Measurements from ENCODE around the gene RERG.

DNA sequence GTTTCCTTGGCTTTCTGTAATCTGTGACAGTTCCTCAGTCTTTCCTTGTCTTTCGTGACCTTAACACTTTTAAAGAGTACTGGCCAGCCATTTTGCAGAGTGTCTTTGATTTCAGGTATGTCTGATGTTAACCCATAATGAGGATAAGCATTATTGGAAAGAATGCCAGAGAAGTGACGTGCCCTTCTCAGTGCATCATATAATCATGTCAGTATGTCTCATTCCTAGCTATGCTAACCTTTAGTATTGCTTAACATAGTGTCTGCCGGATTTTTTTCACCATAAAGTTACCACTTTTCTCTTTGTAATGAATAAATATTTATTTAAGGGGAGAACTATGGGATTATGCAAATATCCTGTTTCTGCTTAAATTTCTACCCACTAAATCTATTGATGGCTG lies 28.5 kb downstream of the RERG start:
- TF ChIP-seq EP300 (IDR thresholded peaks at IDR 0.05), result no peak
- TF ChIP-seq, protein P1, sequence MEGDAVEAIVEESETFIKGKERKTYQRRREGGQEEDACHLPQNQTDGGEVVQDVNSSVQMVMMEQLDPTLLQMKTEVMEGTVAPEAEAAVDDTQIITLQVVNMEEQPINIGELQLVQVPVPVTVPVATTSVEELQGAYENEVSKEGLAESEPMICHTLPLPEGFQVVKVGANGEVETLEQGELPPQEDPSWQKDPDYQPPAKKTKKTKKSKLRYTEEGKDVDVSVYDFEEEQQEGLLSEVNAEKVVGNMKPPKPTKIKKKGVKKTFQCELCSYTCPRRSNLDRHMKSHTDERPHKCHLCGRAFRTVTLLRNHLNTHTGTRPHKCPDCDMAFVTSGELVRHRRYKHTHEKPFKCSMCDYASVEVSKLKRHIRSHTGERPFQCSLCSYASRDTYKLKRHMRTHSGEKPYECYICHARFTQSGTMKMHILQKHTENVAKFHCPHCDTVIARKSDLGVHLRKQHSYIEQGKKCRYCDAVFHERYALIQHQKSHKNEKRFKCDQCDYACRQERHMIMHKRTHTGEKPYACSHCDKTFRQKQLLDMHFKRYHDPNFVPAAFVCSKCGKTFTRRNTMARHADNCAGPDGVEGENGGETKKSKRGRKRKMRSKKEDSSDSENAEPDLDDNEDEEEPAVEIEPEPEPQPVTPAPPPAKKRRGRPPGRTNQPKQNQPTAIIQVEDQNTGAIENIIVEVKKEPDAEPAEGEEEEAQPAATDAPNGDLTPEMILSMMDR (IDR thresholded peaks at IDR 0.05), result no peak
- no peak for TF ChIP-seq POLR2A (IDR thresholded peaks at IDR 0.05)

Data from upper lobe of left lung (tissue), 4 donors.